Mesendoderm (in vitro differentiated cells): Measurements from ENCODE around the gene CCSER1.
A peak's percentile ranks its signal among the peaks of the same experiment; 100 is the strongest.
"Not testable (repeated sequence)": the region's sequence is repeated elsewhere in the genome, so short reads cannot be mapped to it uniquely, and the experiment has no call there.

Experiments used
- DNase-seq: peaks from one replicate; pipeline ENCODE4 v3.0.0; 2013
- H2AK5ac ChIP-seq: 2 replicates; pipeline ENCODE4 v1.6.1; 2013; ENCODE audit warnings: low read length, inconsistent platforms
- H2BK120ac ChIP-seq: 2 replicates; pipeline ENCODE4 v1.6.1; 2013; ENCODE audit warnings: low read depth, mild to moderate bottlenecking, low read length, moderate library complexity, mixed read lengths
- H2BK15ac ChIP-seq: replicated peaks from 2 replicates; pipeline ENCODE4 v1.6.1; 2013; ENCODE audit warnings: low read depth, mild to moderate bottlenecking, moderate library complexity
- H2BK5ac ChIP-seq: 2 replicates; pipeline ENCODE4 v1.6.1; 2013; ENCODE audit warnings: low read length, inconsistent platforms
- H3K18ac ChIP-seq: 2 replicates; pipeline ENCODE4 v1.6.1; 2013; ENCODE audit warnings: mild to moderate bottlenecking, low read length, mixed read lengths
- H3K23ac ChIP-seq: one replicate; pipeline ENCODE4 v1.6.1; 2013; ENCODE audit warnings: low read length
- H3K27ac ChIP-seq: 2 replicates; pipeline ENCODE4 v1.5.1; 2013; ENCODE audit warnings: low read depth, mild to moderate bottlenecking, inconsistent platforms, low read length, moderate library complexity
- H3K27me3 ChIP-seq: 2 replicates; pipeline ENCODE4 v1.6.1; 2013; ENCODE audit warnings: low read length, control low read depth, mild to moderate bottlenecking, inconsistent platforms; ENCODE audit not compliant: insufficient read depth, poor library complexity
- H3K36me3 ChIP-seq: 2 replicates; pipeline ENCODE4 v1.6.1; 2013; ENCODE audit warnings: low read length, inconsistent platforms; ENCODE audit not compliant: control insufficient read depth, insufficient read depth
- H3K4ac ChIP-seq: one replicate; pipeline ENCODE4 v1.6.1; 2013; ENCODE audit warnings: low read depth, mild to moderate bottlenecking, low read length, moderate library complexity
- H3K4me1 ChIP-seq: 2 replicates; pipeline ENCODE4 v1.6.1; 2013; ENCODE audit warnings: low read depth, low read length, inconsistent platforms; ENCODE audit not compliant: control insufficient read depth
- H3K4me2 ChIP-seq: 2 replicates; pipeline ENCODE4 v1.6.1; 2013; ENCODE audit warnings: low read length
- H3K4me3 ChIP-seq: 2 replicates; pipeline ENCODE4 v1.5.1; 2013; ENCODE audit warnings: mild to moderate bottlenecking, low read length
- H3K56ac ChIP-seq: one replicate; pipeline ENCODE4 v1.6.1; 2013; ENCODE audit warnings: low read length
- H3K79me1 ChIP-seq: 2 replicates; pipeline ENCODE4 v1.6.1; 2013; ENCODE audit warnings: low read length, inconsistent platforms
- H3K79me2 ChIP-seq: 2 replicates; pipeline ENCODE4 v1.6.1; 2013; ENCODE audit warnings: mild to moderate bottlenecking, low read length; ENCODE audit not compliant: control insufficient read depth, insufficient read depth
- H3K9ac ChIP-seq: 2 replicates; pipeline ENCODE4 v1.6.1; 2013; ENCODE audit warnings: low read length, inconsistent platforms
- H4K5ac ChIP-seq: one replicate; pipeline ENCODE4 v1.6.1; 2013; ENCODE audit warnings: low read length
- H4K8ac ChIP-seq: one replicate; pipeline ENCODE4 v1.6.1; 2013; ENCODE audit warnings: low read depth, mild to moderate bottlenecking, control low read depth, low read length, moderate library complexity
- WGBS: extraction: QIAGEN DNeasy Blood & Tissue Kit; methylation state at CpG from one replicate; pipeline ENCODE4 v1.1.7; 2013; ENCODE audit warnings: low lambda C conversion rate, missing lambda C conversion rate; ENCODE audit not compliant: insufficient coverage; ENCODE audit errors: extremely low coverage; 5-methylcytosine and 5-hydroxymethylcytosine counted together

Gene CCSER1

GRCh38 chr4:91611782-91612181 is 1484.6 kb downstream of the CCSER1 start:
- Histone ChIP-seq H3K18ac (no peak overlapping the region), H3K4me1 (no peaks in the 10 kb centered on the region), H3K4me3 (no peak overlapping the region), H3K36me3 (no peaks in the 10 kb centered on the region), H2BK5ac (no peak overlapping the region), H3K27me3 (no peaks in the 10 kb centered on the region), H3K79me1 (no peaks in the 10 kb centered on the region), H3K4ac (no peak overlapping the region), H4K5ac (no peak overlapping the region), H4K8ac (no peak overlapping the region), H2BK120ac (no peak overlapping the region), H3K27ac (no peak overlapping the region), H2AK5ac (no peak overlapping the region), H3K9ac (no peak overlapping the region), H3K79me2 (no peaks in the 10 kb centered on the region), H2BK15ac (no peak overlapping the region), H3K23ac (no peak overlapping the region), H3K4me2 (no peak overlapping the region), H3K56ac (no peak overlapping the region)
- DNase-seq: peak; percentile 14
- no CpG with 5 or more reads among the region's 5 CpGs for WGBS

- H3K36me3 ChIP-seq: no peaks in the 10 kb centered on the region
- H3K18ac ChIP-seq: no peak overlapping the region
- no peak overlapping the region for H3K4me3 ChIP-seq
- no peak overlapping the region for H3K56ac ChIP-seq
- no peak overlapping the region for H2BK5ac ChIP-seq
- H3K79me1 ChIP-seq: no peaks in the 10 kb centered on the region
- H3K79me2 ChIP-seq: no peaks in the 10 kb centered on the region
- no peak overlapping the region for H4K5ac ChIP-seq
- H3K4ac ChIP-seq: no peak overlapping the region
- no peak for DNase-seq
- no peaks in the 10 kb centered on the region for H3K27me3 ChIP-seq
- H3K9ac ChIP-seq: no peak overlapping the region
- no peaks in the 10 kb centered on the region for H3K4me1 ChIP-seq
- no CpG with 5 or more reads among the region's 1 CpG for WGBS
- no peak overlapping the region for H3K27ac ChIP-seq
- no peak overlapping the region for H3K4me2 ChIP-seq
- H4K8ac ChIP-seq: no peak overlapping the region
- H2BK15ac ChIP-seq: no peak overlapping the region
- H2BK120ac ChIP-seq: no peak overlapping the region
- no peak overlapping the region for H2AK5ac ChIP-seq
- H3K23ac ChIP-seq: no peak overlapping the region
These were observed 1493.8 kb downstream of the CCSER1 start for GRCh38 chr4:91620952-91621351.

- Histone ChIP-seq H3K9ac (no peak overlapping the region), H2BK120ac (no peak overlapping the region), H3K23ac (no peak overlapping the region), H3K4me2 (no peak overlapping the region), H3K4me3 (no peak overlapping the region), H3K79me2 (no peaks in the 10 kb centered on the region), H3K4me1 (no peaks in the 10 kb centered on the region), H4K8ac (no peak overlapping the region), H3K56ac (no peak overlapping the region), H2AK5ac (no peak overlapping the region), H3K18ac (no peak overlapping the region), H3K79me1 (no peaks in the 10 kb centered on the region), H2BK5ac (no peak overlapping the region), H3K27ac (no peak overlapping the region), H3K36me3 (no peaks in the 10 kb centered on the region), H2BK15ac (no peak overlapping the region), H3K27me3 (no peaks in the 10 kb centered on the region), H4K5ac (no peak overlapping the region), H3K4ac (no peak overlapping the region)
- WGBS: no CpG with 5 or more reads among the region's 1 CpG
- no peak for DNase-seq
These were observed 1494.3 kb downstream of the CCSER1 start for GRCh38 chr4:91621446-91621845.

- H4K8ac ChIP-seq: no peak overlapping the region
- no peaks in the 10 kb centered on the region for H3K79me2 ChIP-seq
- DNase-seq: peak; percentile 23
- no peaks in the 10 kb centered on the region for H3K27me3 ChIP-seq
- H2BK5ac ChIP-seq: no peak overlapping the region
- no peaks in the 10 kb centered on the region for H3K79me1 ChIP-seq
- H3K36me3 ChIP-seq: no peaks in the 10 kb centered on the region
- no peak overlapping the region for H2AK5ac ChIP-seq
- no CpG with 5 or more reads among the region's 3 CpGs for WGBS
- no peak overlapping the region for H3K27ac ChIP-seq
- no peak overlapping the region for H4K5ac ChIP-seq
- H3K4me2 ChIP-seq: no peak overlapping the region
- no peak overlapping the region for H2BK120ac ChIP-seq
- no peak overlapping the region for H3K23ac ChIP-seq
- no peak overlapping the region for H3K4ac ChIP-seq
- no peak overlapping the region for H3K56ac ChIP-seq
- H2BK15ac ChIP-seq: no peak overlapping the region
- H3K4me1 ChIP-seq: no peaks in the 10 kb centered on the region
- no peak overlapping the region for H3K9ac ChIP-seq
- peak overlapping the region; percentile 62 for H3K18ac ChIP-seq
- H3K4me3 ChIP-seq: no peak overlapping the region
These were observed 1495.9 kb downstream of the CCSER1 start for GRCh38 chr4:91622925-91623602.

- H2BK5ac ChIP-seq, H3K18ac ChIP-seq, H2BK120ac ChIP-seq, H2BK15ac ChIP-seq, H3K4me3 ChIP-seq, H3K9ac ChIP-seq, H3K4me2 ChIP-seq, H3K27me3 ChIP-seq, H3K4ac ChIP-seq, H3K36me3 ChIP-seq, H3K23ac ChIP-seq, H4K5ac ChIP-seq, H3K27ac ChIP-seq, H3K56ac ChIP-seq, H2AK5ac ChIP-seq, H3K4me1 ChIP-seq, H3K79me1 ChIP-seq, H4K8ac ChIP-seq, H3K79me2 ChIP-seq: not testable (repeated sequence)
- DNase-seq: peak; percentile 45
- no CpG with 5 or more reads among the region's 4 CpGs for WGBS
These were observed 1496.4 kb downstream of the CCSER1 start for GRCh38 chr4:91623603-91623967.

GRCh38 chr4:91630054-91630453 is 1502.9 kb downstream of the CCSER1 start:
- Histone ChIP-seq H3K4me2 (no peak overlapping the region), H3K9ac (no peak overlapping the region), H2AK5ac (no peak overlapping the region), H3K79me2 (no peaks in the 10 kb centered on the region), H3K27me3 (no peaks in the 10 kb centered on the region), H3K79me1 (no peaks in the 10 kb centered on the region), H3K27ac (no peak overlapping the region), H3K4me3 (no peak overlapping the region), H3K4ac (no peak overlapping the region), H3K56ac (no peak overlapping the region), H4K5ac (no peak overlapping the region), H2BK15ac (no peak overlapping the region), H3K23ac (no peak overlapping the region), H3K36me3 (no peaks in the 10 kb centered on the region), H4K8ac (no peak overlapping the region), H2BK120ac (no peak overlapping the region), H3K18ac (no peak overlapping the region), H2BK5ac (no peak overlapping the region), H3K4me1 (no peaks in the 10 kb centered on the region)
- no CpG with 5 or more reads among the region's 1 CpG for WGBS
- no peak for DNase-seq
